ENCODE results near the gene SUOX.

Gene SUOX

DNA sequence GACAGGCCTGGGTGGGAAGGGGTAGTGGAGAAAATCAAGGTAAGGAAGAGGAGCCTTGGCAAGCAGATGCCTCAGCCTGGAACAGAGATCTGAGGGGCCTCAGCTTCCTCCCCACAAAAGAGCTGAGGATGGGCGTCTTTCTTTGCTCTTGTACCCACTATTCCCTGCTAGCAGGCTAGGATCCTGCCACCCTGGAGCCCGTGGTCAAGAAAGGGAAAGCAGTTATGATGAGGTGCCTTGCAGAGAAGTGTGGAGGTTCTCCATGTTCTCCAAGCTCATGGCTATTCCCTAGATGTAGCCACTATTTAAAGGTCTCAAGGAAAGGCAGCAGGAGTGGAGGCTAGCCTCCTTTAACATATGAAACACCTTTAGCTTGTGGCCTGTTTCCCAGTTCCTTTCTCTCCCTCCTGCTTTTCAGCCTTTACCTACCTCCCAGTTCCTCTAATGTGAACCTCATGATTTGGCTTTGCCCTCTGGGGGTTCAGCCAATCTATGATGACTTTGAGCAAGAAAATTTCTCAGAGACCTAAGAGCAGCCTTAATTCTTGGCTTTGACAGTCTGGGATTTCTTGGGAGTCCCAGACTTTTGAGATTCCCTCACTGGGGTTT lies 24.9 kb downstream of the SUOX start:
- no peak for DNase-seq (ENCODE audit: extremely low spot score)
- ChIA-PET CTCF (interaction anchor here (1.5 kb wide), 1 partner anchor 26 kb away, joined by 3 read pairs; no protein-coding TSS in a partner anchor), POLR2A (no interaction called here)
- TF ChIP-seq CTBP1 (IDR thresholded peaks at IDR 0.05; ENCODE audit: borderline replicate concordance): no peak

DNA sequence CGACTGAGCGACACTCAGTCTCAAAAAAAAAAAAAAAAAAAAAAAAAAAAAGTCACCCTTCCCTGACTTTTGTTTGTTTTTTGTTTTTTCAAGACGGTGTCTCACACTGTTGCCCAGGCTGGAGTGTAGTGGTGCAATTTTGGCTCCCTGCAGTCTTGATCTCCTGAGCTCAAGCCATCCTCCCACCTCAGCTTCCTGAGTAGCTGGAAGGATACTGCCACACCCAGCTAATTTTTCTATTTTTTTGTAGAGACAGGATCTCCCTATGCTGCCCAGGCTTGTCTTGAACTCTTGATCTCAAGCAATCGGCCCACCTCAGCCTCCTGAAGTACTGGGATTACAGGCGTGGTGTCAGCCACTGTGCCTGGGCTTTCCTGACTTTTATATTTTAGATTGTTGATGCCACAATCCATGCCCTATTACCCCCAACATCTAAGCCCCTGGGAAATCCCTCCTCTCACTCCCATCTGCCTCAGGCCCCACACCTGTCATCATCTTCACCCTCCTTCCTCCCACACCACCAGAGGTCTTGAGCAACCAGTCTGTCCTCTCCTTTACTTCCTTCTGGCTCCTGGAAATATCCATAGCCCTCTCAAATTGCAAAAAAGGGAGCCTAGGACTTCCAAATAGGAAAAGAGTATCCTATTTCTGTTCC lies 31.6 kb downstream of the SUOX start:
- TF ChIP-seq BHLHE40 (IDR thresholded peaks at IDR 0.05; ENCODE audit: borderline replicate concordance): no peak
- TF ChIP-seq FOXA1 (IDR thresholded peaks at IDR 0.05): no peak
- TF ChIP-seq, protein P1, sequence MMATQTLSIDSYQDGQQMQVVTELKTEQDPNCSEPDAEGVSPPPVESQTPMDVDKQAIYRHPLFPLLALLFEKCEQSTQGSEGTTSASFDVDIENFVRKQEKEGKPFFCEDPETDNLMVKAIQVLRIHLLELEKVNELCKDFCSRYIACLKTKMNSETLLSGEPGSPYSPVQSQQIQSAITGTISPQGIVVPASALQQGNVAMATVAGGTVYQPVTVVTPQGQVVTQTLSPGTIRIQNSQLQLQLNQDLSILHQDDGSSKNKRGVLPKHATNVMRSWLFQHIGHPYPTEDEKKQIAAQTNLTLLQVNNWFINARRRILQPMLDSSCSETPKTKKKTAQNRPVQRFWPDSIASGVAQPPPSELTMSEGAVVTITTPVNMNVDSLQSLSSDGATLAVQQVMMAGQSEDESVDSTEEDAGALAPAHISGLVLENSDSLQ (IDR thresholded peaks at IDR 0.05): no peak
- no peak for TF ChIP-seq ARNT (IDR thresholded peaks at IDR 0.05)
- TF ChIP-seq HDGF (IDR thresholded peaks at IDR 0.05; ENCODE audit: borderline replicate concordance): no peak
- TF ChIP-seq LEF1 (IDR thresholded peaks at IDR 0.05; ENCODE audit: borderline replicate concordance): no peak
- no peak for TF ChIP-seq FOXM1 (IDR thresholded peaks at IDR 0.05; ENCODE audit: borderline replicate concordance)
- no peak for TF ChIP-seq NFRKB (IDR thresholded peaks at IDR 0.05)
- no peak for TF ChIP-seq ELF4 (IDR thresholded peaks at IDR 0.05)
- TF ChIP-seq SUZ12 (IDR thresholded peaks at IDR 0.05): no peak
- no peak for TF ChIP-seq CTBP1 (IDR thresholded peaks at IDR 0.05; ENCODE audit: borderline replicate concordance)
- TF ChIP-seq FOXK2 (IDR thresholded peaks at IDR 0.05): no peak
- TF ChIP-seq L3MBTL2 (conservative IDR thresholded peaks at IDR 0.05): no peak
- no peak for TF ChIP-seq SP1 (IDR thresholded peaks at IDR 0.05)
- no peak for TF ChIP-seq ZNF384 (IDR thresholded peaks at IDR 0.05)
- no peak for TF ChIP-seq TARDBP (IDR thresholded peaks at IDR 0.05)
- POLR2A ChIA-PET: interaction anchor here (0.6 to 1.7 kb wide), 4 partner anchors 12 to 89 kb away, joined by 3 to 8 read pairs (median 4); partner anchors contain the start of genes SUOX and ZC3H10
- DNase-seq (ENCODE audit: extremely low spot score): no peak
- CTCF ChIA-PET: interaction anchor here (0.6 to 2.0 kb wide), 4 partner anchors 8 to 54 kb away, joined by 3 to 21 read pairs (median 8); partner anchors contain the start of genes IKZF4 and RAB5B

DNA sequence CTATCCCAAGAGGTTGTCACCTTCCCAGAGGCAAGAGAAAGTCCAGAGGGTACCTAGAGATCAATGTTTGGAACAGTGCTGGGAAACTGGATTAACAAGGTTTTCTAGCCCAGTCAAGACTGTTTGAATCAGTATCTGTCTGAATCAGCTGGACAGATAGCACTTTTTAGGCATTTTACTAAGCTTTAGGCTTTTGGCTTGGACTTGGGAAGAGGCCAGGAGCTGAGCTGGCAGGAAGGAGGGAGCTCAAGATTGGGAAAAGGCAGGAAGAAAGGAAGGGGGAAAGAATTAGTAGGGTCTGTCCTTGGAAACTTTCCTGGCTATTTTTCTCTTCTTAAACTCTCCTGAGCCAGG lies 32.1 kb downstream of the SUOX start:
- CTCF ChIA-PET: interaction anchor here (0.6 to 2.0 kb wide), 10 partner anchors 8 to 99 kb away, joined by 3 to 21 read pairs (median 4); partner anchors contain the start of genes IKZF4 and RAB5B
- no peak for TF ChIP-seq L3MBTL2 (conservative IDR thresholded peaks at IDR 0.05)
- TF ChIP-seq ELF4 (IDR thresholded peaks at IDR 0.05): no peak
- TF ChIP-seq NFRKB (IDR thresholded peaks at IDR 0.05): no peak
- TF ChIP-seq SP1 (IDR thresholded peaks at IDR 0.05): no peak
- no peak for TF ChIP-seq ARNT (IDR thresholded peaks at IDR 0.05)
- TF ChIP-seq, protein P1 (IDR thresholded peaks at IDR 0.05): no peak
- TF ChIP-seq FOXM1 (IDR thresholded peaks at IDR 0.05; ENCODE audit: borderline replicate concordance): no peak
- no peak for DNase-seq (ENCODE audit: extremely low spot score)
- POLR2A ChIA-PET: interaction anchor here (0.6 to 1.7 kb wide), 7 partner anchors 11 to 123 kb away, joined by 3 to 8 read pairs (median 3); partner anchors contain the start of genes SUOX and ZC3H10

DNA sequence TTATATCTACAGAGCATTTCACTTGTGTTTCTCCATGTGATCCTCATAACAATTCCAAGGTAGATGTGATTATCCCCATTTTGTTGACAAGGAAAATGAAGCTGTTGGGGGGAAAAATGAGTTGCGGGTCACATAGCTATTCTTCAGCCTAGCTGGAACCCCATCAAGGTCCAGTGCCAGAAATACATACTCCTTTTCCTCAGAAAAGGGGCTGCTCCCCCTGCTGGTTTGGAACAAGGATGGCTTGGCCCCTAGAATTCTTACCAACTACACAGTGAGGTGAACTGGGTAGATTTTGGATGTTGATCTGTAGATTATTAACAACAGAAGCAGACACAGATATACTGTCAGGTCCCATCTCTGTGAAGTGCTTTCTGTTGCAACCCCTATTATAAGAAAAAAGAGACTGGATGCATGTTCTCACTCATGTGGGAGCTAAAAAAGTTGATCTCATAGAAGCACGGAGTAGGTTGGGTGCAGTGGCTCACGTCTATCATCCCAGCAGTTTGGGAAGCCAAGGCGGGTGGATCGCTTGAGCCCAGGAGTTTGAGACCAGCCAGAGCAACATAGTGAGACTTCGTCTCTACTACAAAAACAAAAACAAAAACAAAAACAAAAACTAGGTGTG lies 32.7 kb downstream of the SUOX start:
- no peak for TF ChIP-seq SUZ12 (IDR thresholded peaks at IDR 0.05)
- TF ChIP-seq LEF1 (IDR thresholded peaks at IDR 0.05; ENCODE audit: borderline replicate concordance): no peak
- POLR2A ChIA-PET: interaction anchor here (0.6 to 1.7 kb wide), 8 partner anchors 11 to 122 kb away, joined by 3 to 8 read pairs (median 4); partner anchors contain the start of genes RAB5B, SUOX and ZC3H10
- CTCF ChIA-PET: interaction anchor here (0.6 to 2.0 kb wide), 11 partner anchors 9 to 100 kb away, joined by 3 to 21 read pairs (median 4); partner anchors contain the start of genes IKZF4, RAB5B and SUOX
- peak; percentile 63 for DNase-seq (ENCODE audit: extremely low spot score)

DNA sequence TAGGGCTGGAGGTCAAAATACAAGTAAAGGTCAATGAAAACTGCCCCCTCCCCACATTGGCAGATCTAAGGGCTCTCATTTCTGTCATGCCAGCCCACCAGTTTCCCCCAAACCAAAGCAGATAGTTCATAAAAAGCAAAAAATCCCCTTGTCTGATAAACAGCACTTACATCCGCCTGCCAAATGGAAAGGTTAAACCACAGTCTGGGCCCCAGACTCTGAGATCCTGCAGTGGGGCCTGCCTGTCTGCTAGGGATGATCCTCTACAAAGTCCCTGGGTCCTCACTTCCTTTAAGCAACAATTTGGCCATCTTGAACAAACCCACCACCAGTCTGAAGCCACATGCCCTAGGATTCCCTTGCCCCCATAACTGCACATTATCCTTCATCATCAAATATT lies 34.9 kb downstream of the SUOX start:
- TF ChIP-seq CTBP1 (IDR thresholded peaks at IDR 0.05; ENCODE audit: borderline replicate concordance) (no peak), ELF4 (IDR thresholded peaks at IDR 0.05) (no peak), SP1 (IDR thresholded peaks at IDR 0.05) (no peak), TARDBP (IDR thresholded peaks at IDR 0.05) (no peak), LEF1 (IDR thresholded peaks at IDR 0.05; ENCODE audit: borderline replicate concordance) (no peak), ZNF384 (IDR thresholded peaks at IDR 0.05) (no peak), SUZ12 (IDR thresholded peaks at IDR 0.05) (no peak), HDGF (IDR thresholded peaks at IDR 0.05; ENCODE audit: borderline replicate concordance) (no peak), L3MBTL2 (conservative IDR thresholded peaks at IDR 0.05) (no peak), ARNT (IDR thresholded peaks at IDR 0.05) (no peak), BHLHE40 (IDR thresholded peaks at IDR 0.05; ENCODE audit: borderline replicate concordance) (no peak), FOXA1 (IDR thresholded peaks at IDR 0.05) (no peak), FOXM1 (IDR thresholded peaks at IDR 0.05; ENCODE audit: borderline replicate concordance) (no peak)
- TF ChIP-seq, protein P1 (IDR thresholded peaks at IDR 0.05): no peak
- no peak for DNase-seq (ENCODE audit: extremely low spot score)
- ChIA-PET CTCF (interaction anchor here (0.5 kb wide), 1 partner anchor 209 kb away, joined by 3 read pairs; no protein-coding TSS in a partner anchor), POLR2A (no interaction called here)
